Measurements from ENCODE around the gene MICU1. TPM values are rescaled to one million over a fixed set of nuclear protein-coding genes. Genes with fewer than 3 reads are reported as not detected.

The MICU1 gene
- total and polyA plus RNA-seq, 2 of the 13 experiments (the other 11 are each of a cell fraction or from before 2014, with no cell fraction given): 32.5 to 56.1 TPM

DNA sequence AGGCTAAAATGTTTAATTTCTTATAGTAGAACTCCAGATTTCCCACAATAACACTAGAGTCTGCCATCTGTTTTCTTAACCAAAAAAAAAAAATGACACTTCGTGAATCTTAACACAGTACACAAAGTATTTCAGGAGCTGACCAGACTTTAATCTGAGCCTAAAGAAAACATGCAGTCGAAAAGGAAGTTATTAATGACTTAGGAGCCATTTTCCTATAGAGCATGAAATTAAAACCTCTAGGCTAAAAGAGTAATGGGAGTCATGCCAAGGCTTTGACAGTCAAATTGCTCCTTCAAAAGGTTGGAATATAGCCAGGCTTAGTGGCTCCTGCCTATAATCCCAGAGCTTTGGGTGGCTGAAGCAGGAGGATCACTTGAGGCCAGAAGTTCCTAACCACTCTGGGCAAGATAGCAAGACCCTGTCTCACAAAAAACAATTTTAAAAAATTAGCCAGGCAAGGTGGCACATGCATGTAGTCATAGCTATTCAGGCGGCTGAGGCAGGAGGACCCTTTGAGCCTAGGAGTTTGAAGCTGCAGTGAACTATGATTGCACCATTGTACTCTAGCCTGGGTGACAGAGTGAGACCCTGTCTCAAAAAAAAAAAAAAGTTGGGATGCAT is 13.6 kb downstream of the MICU1 start:
- FAIRE-seq (no peak), ATAC-seq (peak; percentile 54; the same call in 2 of the 3 replicates), DNase-seq (ENCODE audit: low spot score) (no peak)
- POLR2A ChIA-PET: no interaction called here
- CTCF ChIA-PET (ENCODE audit: low intra/inter-chr PET ratio, low total read pairs): no interaction called here
- WGBS (ENCODE audit: low lambda C conversion rate): 87% methylated on average over 3 of the region's 3 CpGs
- Histone ChIP-seq H3K4me3 (replicated peaks in 1 of 3; ENCODE audit: insufficient read depth in 1 of 3, low read depth in 2 of 3, low read length in 3 of 3) (no peak overlapping the region), H4K20me1 (ENCODE audit: insufficient read depth, low read length) (no peaks in the 10 kb centered on the region), H3K79me2 (ENCODE audit: insufficient read depth, low read length) (peaks cover 35% of the 10 kb centered on the region), H3K27ac (ENCODE audit: extremely low read length, insufficient read depth, low read length) (no peak overlapping the region), H3K9me3 (ENCODE audit: low read length) (no peaks in the 10 kb centered on the region), H3K4me2 (ENCODE audit: low read depth, low read length) (no peak overlapping the region), H3K36me3 (replicated peaks in 1 of 2; ENCODE audit: control insufficient read depth in 1 of 2, insufficient read depth in 2 of 2, low read length in 2 of 2) (no peaks in the 10 kb centered on the region), H3K27me3 (ENCODE audit: control insufficient read depth in 1 of 2, insufficient read depth in 2 of 2, low read length in 2 of 2) (no peaks in the 10 kb centered on the region), H3K9ac (ENCODE audit: insufficient read depth, low read depth, low read length) (no peak overlapping the region), H2AFZ (ENCODE audit: low read length) (no peak overlapping the region), H3K4me1 (ENCODE audit: insufficient read depth, low read length) (peaks cover 15% of the 10 kb centered on the region)
- intact Hi-C loops (cut with micrococcal nuclease; ENCODE audit: unreplicated experiment) (no loop called here), in situ Hi-C loops (cut with HindIII; ENCODE audit: extremely low pct_ligation_motif_present, low pct_unique_long_range_greater_than_20kb) (no loop called here)
- BruUV-seq (replicated peaks): no TSS peak
- TF ChIP-seq KDM2A (CRISPR knock-in tag; IDR thresholded peaks at IDR 0.05; ENCODE audit: borderline replicate concordance, low read depth) (no peak), ZNF572 (CRISPR knock-in tag; IDR thresholded peaks at IDR 0.05) (no peak), MTF1 (CRISPR knock-in tag; IDR thresholded peaks at IDR 0.05) (no peak), DPF2 (CRISPR knock-in tag; IDR thresholded peaks at IDR 0.05; ENCODE audit: borderline replicate concordance, low read depth) (no peak), TRAFD1 (CRISPR knock-in tag; IDR thresholded peaks at IDR 0.05; ENCODE audit: borderline replicate concordance) (no peak), ZNF44 (CRISPR knock-in tag; IDR thresholded peaks at IDR 0.05) (no peak), ZBTB38 (CRISPR knock-in tag; IDR thresholded peaks at IDR 0.05) (no peak), LBX2 (CRISPR knock-in tag; IDR thresholded peaks at IDR 0.05; ENCODE audit: borderline replicate concordance) (no peak), ZNF335 (CRISPR knock-in tag; IDR thresholded peaks at IDR 0.05) (no peak), ZNF282 (IDR thresholded peaks at IDR 0.05; ENCODE audit: partially characterized antibody) (no peak), HOXA9 (CRISPR knock-in tag; IDR thresholded peaks at IDR 0.05; ENCODE audit: borderline replicate concordance) (no peak)
- TF ChIP-seq, protein P1, sequence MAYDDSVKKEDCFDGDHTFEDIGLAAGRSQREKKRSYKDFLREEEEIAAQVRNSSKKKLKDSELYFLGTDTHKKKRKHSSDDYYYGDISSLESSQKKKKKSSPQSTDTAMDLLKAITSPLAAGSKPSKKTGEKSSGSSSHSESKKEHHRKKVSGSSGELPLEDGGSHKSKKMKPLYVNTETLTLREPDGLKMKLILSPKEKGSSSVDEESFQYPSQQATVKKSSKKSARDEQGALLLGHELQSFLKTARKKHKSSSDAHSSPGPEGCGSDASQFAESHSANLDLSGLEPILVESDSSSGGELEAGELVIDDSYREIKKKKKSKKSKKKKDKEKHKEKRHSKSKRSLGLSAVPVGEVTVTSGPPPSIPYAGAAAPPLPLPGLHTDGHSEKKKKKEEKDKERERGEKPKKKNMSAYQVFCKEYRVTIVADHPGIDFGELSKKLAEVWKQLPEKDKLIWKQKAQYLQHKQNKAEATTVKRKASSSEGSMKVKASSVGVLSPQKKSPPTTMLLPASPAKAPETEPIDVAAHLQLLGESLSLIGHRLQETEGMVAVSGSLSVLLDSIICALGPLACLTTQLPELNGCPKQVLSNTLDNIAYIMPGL (CRISPR knock-in tag; IDR thresholded peaks at IDR 0.05; ENCODE audit: borderline replicate concordance in 1 of 2, low read depth in 1 of 2): no peak
- TF ChIP-seq, protein P2, sequence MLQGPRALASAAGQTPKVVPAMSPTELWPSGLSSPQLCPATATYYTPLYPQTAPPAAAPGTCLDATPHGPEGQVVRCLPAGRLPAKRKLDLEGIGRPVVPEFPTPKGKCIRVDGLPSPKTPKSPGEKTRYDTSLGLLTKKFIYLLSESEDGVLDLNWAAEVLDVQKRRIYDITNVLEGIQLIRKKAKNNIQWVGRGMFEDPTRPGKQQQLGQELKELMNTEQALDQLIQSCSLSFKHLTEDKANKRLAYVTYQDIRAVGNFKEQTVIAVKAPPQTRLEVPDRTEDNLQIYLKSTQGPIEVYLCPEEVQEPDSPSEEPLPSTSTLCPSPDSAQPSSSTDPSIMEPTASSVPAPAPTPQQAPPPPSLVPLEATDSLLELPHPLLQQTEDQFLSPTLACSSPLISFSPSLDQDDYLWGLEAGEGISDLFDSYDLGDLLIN (CRISPR knock-in tag; IDR thresholded peaks at IDR 0.05; ENCODE audit: borderline replicate concordance): no peak

Measured in HepG2 (cell line).